Measurements from ENCODE around the gene KLRD1. TPM values are rescaled to one million over a fixed set of nuclear protein-coding genes. Genes with fewer than 3 reads are reported as not detected.
"Not testable (repeated sequence)": the region's sequence is repeated elsewhere in the genome, so short reads cannot be mapped to it uniquely, and the experiment has no call there.

The KLRD1 gene
- total RNA-seq, 1 donor from 2014 or later = 4.1 TPM

DNA sequence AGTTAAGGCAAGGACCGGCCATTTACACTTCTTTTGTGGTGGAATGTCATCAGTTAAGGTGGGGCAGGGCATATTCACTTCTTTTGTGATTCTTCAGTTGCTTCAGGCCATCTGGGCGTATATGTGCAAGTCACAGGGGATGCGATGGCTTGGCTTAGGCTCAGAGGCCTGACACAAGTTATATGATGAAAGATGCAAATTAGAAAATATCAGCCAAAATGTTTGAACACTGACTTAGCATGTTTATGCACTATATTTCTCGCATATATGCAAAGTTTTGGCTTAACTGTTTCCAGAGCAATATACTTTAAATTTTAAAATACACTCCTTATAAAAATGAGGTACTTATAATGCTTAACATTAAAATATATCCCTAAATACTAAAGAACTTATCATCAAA, 30.8 kb downstream of the KLRD1 start:
- not testable (repeated sequence) for DNase-seq (ENCODE audit: low read depth)

GRCh38 chr12:10339053-10339840, 31.6 kb downstream of the KLRD1 start:
- DNase-seq (ENCODE audit: low read depth) = peak; percentile 16

GRCh38 chr12:10340946-10341345, 33.3 kb downstream of the KLRD1 start:
- not testable (repeated sequence) for DNase-seq (ENCODE audit: low read depth)

DNA sequence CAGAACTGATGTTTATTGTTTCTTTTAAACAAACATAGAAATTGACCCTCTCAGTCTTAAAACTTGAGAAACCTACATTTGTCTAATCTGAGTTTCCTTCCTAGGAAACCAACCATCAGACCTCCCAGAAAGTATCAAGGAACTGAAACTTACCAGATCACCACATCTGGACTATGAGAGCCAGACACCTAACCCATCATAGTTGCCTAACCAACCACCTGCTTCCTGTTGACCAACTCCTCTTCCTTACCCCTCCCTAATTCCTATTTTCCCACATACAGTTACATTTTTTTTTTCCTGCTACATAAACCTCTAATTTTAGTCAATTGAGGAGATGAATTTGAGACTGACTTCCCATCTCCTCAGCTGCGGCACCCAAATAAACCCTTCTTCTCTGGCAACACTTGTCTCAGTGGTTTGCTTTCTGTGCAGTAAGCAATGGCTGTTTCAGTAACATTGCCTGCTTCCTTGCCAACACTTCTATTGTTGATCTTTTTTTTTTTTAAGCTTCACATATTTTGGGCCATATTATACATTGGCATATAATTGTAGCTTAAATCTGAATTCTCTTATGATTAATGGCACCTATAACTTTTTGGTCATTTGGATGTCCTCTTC, 34.3 kb downstream of the KLRD1 start:
- no peak for DNase-seq (ENCODE audit: low read depth)

GRCh38 chr12:10351457-10351856, 43.8 kb downstream of the KLRD1 start:
- DNase-seq (ENCODE audit: low read depth) = not testable (repeated sequence)

GRCh38 chr12:10354071-10354470, 46.4 kb downstream of the KLRD1 start:
- DNase-seq (ENCODE audit: low read depth) = no peak

GRCh38 chr12:10354502-10354901, 46.8 kb downstream of the KLRD1 start:
- DNase-seq (ENCODE audit: low read depth) = peak; percentile 79

GRCh38 chr12:10358131-10358530, 50.5 kb downstream of the KLRD1 start:
- DNase-seq (ENCODE audit: low read depth) = no peak

DNA sequence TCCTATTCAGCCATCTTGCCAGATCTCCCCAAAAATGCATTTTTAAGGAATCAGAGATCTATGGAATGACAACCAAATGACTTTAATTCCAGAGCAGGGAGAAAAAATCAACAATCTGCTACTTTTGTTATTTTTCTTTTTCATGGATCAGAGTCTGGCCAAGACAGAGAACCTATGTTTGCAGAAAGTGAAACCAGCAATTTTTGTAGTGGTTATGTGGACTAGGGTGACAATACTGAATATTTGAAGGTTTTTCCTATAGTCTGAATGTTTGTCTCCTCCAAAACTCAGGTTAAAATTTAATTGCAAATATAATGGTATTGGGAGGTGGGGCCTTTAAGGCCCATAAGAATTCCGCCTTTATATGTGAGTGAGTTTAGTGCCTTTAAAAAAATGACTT, 51.3 kb downstream of the KLRD1 start:
- no peak for DNase-seq (ENCODE audit: low read depth)

DNA sequence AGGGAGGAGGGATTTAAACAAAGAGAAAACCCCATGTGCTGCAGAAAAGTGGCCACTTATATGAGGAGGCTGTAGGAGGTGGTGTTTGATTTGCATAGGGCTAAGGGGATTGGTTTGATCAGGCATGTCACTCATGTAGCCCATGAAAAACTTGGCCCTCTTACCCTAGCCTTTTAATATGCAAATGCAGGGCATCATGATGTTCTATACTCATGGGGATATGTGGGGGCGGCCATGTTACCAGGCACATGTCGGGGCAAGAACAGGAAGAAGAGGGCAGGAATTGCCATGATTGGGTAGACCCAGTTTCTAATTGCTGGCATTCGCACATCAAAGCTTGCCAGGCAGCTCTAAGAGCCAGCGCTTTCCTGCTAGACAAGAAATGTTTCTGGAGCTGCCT, 53.4 kb downstream of the KLRD1 start:
- DNase-seq (ENCODE audit: low read depth) = no peak

GRCh38 chr12:10361622-10362021, 54.0 kb downstream of the KLRD1 start:
- peak; percentile 19 for DNase-seq (ENCODE audit: low read depth)

DNA sequence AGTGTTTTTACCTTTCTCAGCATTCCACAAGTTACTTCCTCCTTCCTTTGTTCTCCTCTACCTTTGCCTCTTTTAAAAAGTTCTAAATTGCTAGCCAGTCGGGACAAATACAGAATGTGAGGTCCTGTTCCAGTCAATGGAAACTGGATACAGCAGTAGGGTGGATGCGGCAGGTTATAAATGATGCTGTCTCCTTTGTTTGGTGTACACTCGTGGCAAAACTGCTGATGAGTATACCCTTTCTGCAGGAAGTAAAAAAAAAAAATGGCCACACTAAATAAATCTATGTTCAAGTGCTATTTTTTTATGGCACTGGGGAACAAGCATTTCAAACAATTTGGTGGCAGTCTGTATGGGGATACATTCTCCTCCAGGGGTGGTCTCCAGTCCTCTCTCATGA, 54.7 kb downstream of the KLRD1 start:
- peak; percentile 19 for DNase-seq (ENCODE audit: low read depth)

- DNase-seq (ENCODE audit: low read depth) = peak; percentile 73
Measured at GRCh38 chr12:10362828-10363657, 55.4 kb downstream of the KLRD1 start.

- DNase-seq (ENCODE audit: low read depth) = no peak
Measured at GRCh38 chr12:10363658-10363913, 55.9 kb downstream of the KLRD1 start.

DNA sequence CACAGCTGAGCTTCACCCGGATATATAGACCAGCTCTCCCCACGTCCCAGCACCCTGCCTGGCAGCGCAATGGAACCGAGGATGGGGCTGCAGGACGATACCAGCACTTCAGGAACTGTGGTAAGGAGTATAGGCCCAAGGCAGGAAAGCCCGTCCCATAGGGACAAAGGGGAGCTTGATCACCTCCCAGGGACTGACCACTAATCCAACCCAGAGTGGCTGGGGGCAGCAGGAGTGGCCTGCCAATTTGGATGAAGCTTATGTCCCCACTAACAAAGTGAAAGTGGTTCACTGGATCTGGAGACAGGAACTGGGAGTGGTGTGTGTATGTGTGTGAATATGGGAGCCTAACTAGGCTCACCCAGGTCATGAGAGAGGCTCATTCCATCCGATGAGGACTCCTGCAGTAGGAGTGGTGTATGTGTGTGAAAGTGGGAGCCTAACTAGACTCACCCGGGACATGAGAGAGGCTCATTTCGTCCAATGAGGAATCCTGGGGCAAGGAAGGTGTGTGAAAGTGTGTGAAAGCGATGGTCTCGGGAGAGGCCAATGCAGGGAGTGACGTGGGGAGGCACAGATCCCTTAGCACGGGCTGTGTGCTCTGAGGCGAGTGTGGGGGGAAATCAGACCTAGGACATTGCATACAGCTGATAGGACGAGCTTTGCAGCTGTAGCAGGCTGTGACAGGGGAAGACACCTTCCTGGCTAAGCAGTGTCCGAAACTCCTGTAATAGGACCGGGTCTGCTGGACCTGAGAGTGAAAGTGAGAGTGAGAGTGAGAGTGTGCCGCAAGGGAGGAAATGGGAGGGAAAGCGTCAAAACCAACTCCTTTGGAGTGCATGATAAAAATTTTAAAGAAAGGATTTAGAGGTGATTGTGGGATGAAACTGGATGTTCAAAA, 56.5 kb downstream of the KLRD1 start:
- peak; percentile 57 for DNase-seq (ENCODE audit: low read depth)

DNA sequence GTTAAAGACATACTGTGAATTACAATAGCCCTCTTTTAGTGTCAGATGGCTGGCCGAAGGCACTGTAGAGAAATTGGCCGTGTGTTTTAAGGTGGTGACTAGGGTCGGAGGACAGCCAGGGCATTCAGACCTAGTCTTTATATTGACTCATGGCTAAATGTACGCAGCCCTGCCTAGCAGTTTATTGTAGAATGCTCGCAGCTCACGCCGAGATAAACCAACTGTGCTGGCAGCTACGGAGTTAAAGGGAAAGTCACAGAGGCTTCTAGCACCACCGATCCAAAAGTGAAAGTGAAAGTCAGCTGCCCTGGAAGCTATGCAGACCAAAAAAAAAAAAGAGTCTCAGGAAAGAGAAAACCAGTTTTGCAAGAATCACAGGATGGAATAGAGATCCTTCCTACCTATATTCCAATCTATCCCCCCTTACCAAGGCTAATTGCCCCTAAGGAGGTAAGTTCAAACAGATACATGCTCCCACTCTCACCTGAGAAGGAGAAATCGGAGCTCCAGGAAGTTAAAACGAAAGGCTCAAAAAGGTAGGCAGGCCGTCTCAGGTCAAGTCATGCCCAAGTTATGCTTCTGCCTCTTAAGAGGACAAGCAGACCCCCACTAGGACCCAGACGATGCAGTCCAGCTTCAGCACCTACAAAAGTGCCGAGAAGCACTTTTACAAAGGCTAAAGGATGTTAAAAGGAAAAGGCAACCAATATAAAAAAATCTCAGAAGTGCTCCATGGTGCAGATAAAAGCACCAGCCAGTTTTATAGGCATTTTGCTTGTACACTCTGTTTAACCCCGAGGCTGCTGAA, 57.3 kb downstream of the KLRD1 start:
- DNase-seq (ENCODE audit: low read depth) = peak; percentile 84

GRCh38 chr12:10365696-10366405, 58.2 kb downstream of the KLRD1 start:
- peak; percentile 58 for DNase-seq (ENCODE audit: low read depth)

GRCh38 chr12:10366875-10367274, 59.2 kb downstream of the KLRD1 start:
- peak; percentile 42 for DNase-seq (ENCODE audit: low read depth)

DNA sequence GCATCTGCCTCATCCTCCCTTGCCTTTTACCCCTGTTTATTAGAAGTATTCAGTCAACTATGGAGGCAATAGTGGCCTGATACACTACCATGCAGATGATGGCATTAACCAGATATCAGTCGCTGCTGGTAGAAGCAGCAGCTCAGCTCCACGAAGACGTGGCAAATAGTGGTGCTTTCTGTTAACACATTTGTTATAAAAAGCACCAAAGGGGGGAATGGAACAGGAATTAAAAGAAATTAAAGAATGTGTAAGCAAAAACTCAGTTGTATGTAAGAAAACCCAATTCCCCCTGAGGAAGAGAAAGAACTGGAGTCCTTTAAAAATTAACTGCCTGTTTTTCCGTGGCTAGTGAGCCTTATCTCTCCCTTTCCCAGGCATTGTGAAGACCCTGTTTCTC, 60.0 kb downstream of the KLRD1 start:
- DNase-seq (ENCODE audit: low read depth) = not testable (repeated sequence)
